Adrenal gland (tissue), 5 donors: ENCODE measurements around the gene PSMD2.

Source experiments
- CTCF ChIP-seq, 6 experiments: fragments of 450-650 bp in 4 of 6; fragments of 200-600 bp in 2 of 6; sonication (generic) in 1 of 6; IDR thresholded peaks; 1 replicate in 5 of 6; 2 replicates in 1 of 6; pipeline versions ENCODE4 v1.5.1 to v1.8.0; 2016 to 2021; ENCODE audit warnings: antibody characterized with exemption in 6 of 6, mild to moderate bottlenecking in 2 of 6, moderate library complexity in 1 of 6
- POLR2A ChIP-seq, 2 donors: fragments of 450-650 bp; IDR thresholded peaks; one replicate each; pipeline ENCODE4 v1.6.1; 2017; ENCODE audit warnings: antibody characterized with exemption in 2 of 2, mild to moderate bottlenecking in 2 of 2, moderate library complexity in 1 of 2
- donor health status: DM: no; HTN: no; CAD: no.

- TF ChIP-seq CTCF (IDR thresholded peaks at IDR 0.05) (no peak), POLR2A (IDR thresholded peaks at IDR 0.05) (no peak)
These were observed 21.0 kb downstream of the PSMD2 start for GRCh38 chr3:184320104-184320445.
